Gastroesophageal sphincter (tissue), 4 donors: ENCODE measurements around the gene HTRA1. TPM values are rescaled to one million over a fixed set of nuclear protein-coding genes. Genes with fewer than 3 reads are reported as not detected.
A peak's percentile ranks its signal among the peaks of the same experiment; 100 is the strongest.

ENCODE experiments used
- ATAC-seq: fragments of 150-250 bp; one replicate; pipeline ENCODE4 v1.9.1; 2016; ENCODE audit warnings: mild to moderate bottlenecking, moderate library complexity
- H3K27ac ChIP-seq, 4 donors: fragments of 200-600 bp; sonication (generic) in 3 of 4; 1 replicate in 3 of 4; 2 replicates in 1 of 4; pipeline ENCODE4 v1.5.1; 2016 to 2019
- H3K27me3 ChIP-seq: fragments of 200-600 bp; sonication (generic); one replicate; pipeline ENCODE4 v1.5.1; 2019
- H3K36me3 ChIP-seq, 2 donors: fragments of 200-600 bp; sonication (generic); one replicate each; pipeline ENCODE4 v1.5.1; 2019; ENCODE audit warnings: control low read depth in 1 of 2
- H3K4me1 ChIP-seq, 3 donors: fragments of 200-600 bp; sonication (generic); 1 replicate in 2 of 3; 2 replicates in 1 of 3; pipeline ENCODE4 v1.5.1; 2016 to 2019; ENCODE audit warnings: control low read depth in 2 of 3
- H3K4me3 ChIP-seq, 2 donors: fragments of 200-600 bp; sonication (generic); one replicate each; pipeline ENCODE4 v1.5.1; 2019; ENCODE audit warnings: mild to moderate bottlenecking in 1 of 2, moderate library complexity in 1 of 2
- H3K9me3 ChIP-seq, 3 donors: fragments of 200-600 bp; sonication (generic); one replicate each; pipeline ENCODE4 v1.5.1; 2017 to 2019; ENCODE audit warnings: control low read depth in 2 of 3
- EP300 ChIP-seq: sonication (generic); formaldehyde crosslinking; IDR thresholded peaks from one replicate; pipeline ENCODE4 v1.6.1; 2017; ENCODE audit warnings: antibody characterized with exemption, mild to moderate bottlenecking
- POLR2A ChIP-seq, 2 donors: fragments of 450-650 bp; IDR thresholded peaks; one replicate each; pipeline ENCODE4 v1.6.1; 2017; ENCODE audit warnings: antibody characterized with exemption in 2 of 2, mild to moderate bottlenecking in 2 of 2, moderate library complexity in 1 of 2
- POLR2AphosphoS5 ChIP-seq: sonication (generic); formaldehyde crosslinking; IDR thresholded peaks from one replicate; pipeline ENCODE4 v1.6.1; 2017; ENCODE audit warnings: antibody characterized with exemption
- WGBS, 2 donors: methylation state at CpG; one replicate each; pipeline ENCODE4 v1.1.5; 2018; ENCODE audit warnings: low coverage in 1 of 2; 5-methylcytosine and 5-hydroxymethylcytosine counted together
- total RNA-seq, 4 donors: library from RNA; depleted of rRNA; stranded (reverse); fragments of >200 nt; gene quantifications; one replicate each; pipeline ENCODE4 v1.1.0, GENCODE V29; 2016
- TF ChIP-seq, protein P1 (sequence below), 4 experiments: fragments of 200-600 bp in 2 of 4; fragments of 450-650 bp in 2 of 4; sonication (generic) in 1 of 4; IDR thresholded peaks; one replicate each; pipeline ENCODE4 v1.5.1; 2017 to 2019; ENCODE audit warnings: antibody characterized with exemption in 4 of 4, mild to moderate bottlenecking in 2 of 4, moderate library complexity in 2 of 4

HTRA1 gene
- 100 to 1,000 TPM; 107 to 137 (median 111) TPM for total RNA-seq

DNA sequence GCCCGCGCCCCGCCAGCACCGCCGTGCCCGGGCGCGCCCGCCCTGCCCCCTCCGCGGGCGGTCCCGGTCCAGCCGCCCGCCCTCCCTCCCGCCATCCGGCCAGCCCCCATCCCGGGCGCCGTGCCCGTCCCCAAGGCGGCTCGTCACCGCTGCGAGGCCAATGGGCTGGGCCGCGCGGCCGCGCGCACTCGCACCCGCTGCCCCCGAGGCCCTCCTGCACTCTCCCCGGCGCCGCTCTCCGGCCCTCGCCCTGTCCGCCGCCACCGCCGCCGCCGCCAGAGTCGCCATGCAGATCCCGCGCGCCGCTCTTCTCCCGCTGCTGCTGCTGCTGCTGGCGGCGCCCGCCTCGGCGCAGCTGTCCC is at the start of gene HTRA1:
TSS of gene HTRA1 (plus strand) at position 187 of the 362 bp plus-strand sequence. CDS start at position 287, 100 bp downstream.
- TF ChIP-seq POLR2AphosphoS5 (peak; percentile 22), EP300 (no peak), POLR2A (IDR thresholded peaks at IDR 0.05) (peak; percentile 49 to 56)
- TF ChIP-seq, protein P1, sequence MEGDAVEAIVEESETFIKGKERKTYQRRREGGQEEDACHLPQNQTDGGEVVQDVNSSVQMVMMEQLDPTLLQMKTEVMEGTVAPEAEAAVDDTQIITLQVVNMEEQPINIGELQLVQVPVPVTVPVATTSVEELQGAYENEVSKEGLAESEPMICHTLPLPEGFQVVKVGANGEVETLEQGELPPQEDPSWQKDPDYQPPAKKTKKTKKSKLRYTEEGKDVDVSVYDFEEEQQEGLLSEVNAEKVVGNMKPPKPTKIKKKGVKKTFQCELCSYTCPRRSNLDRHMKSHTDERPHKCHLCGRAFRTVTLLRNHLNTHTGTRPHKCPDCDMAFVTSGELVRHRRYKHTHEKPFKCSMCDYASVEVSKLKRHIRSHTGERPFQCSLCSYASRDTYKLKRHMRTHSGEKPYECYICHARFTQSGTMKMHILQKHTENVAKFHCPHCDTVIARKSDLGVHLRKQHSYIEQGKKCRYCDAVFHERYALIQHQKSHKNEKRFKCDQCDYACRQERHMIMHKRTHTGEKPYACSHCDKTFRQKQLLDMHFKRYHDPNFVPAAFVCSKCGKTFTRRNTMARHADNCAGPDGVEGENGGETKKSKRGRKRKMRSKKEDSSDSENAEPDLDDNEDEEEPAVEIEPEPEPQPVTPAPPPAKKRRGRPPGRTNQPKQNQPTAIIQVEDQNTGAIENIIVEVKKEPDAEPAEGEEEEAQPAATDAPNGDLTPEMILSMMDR (IDR thresholded peaks at IDR 0.05) = no peak
- Histone ChIP-seq H3K4me3 (peak within 1 kb of the TSS; percentile 54 to 85), H3K27ac (peak within 1 kb of the TSS; percentile 25 to 93 (median 90)), H3K9me3 (no peaks in the 10 kb centered on the region), H3K27me3 (no peaks in the 10 kb centered on the region), H3K4me1 (peaks cover 0 to 49% (median 11%) of the 10 kb centered on the region in 3 donors), H3K36me3 (peaks cover 0 to 14% of the 10 kb centered on the region in 2 donors)
- ATAC-seq = peak; percentile 88
- no CpG with 5 or more reads among the region's 56 CpGs for WGBS, 2 donors

DNA sequence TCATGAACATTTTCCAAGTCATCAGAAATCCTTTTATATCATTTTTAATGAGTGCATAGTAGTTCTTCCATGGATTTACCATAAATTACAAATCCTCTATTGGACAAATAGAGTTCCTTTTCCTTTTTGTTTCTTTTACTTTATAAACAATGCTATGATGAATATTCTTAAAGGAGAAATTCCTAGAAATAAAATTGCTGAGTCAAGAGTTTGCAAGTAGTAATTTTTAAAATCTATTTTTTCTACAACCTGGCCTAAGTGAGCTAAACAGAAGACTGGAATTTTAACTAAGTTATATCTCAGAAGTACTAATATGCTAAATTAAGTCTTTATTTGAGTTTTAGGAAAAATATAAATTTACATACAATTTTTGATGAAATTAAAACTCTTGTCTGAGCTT is 48.0 kb upstream of the HTRA1 start:
- H3K9me3 ChIP-seq = no peaks in the 10 kb centered on the region
- no peak overlapping the region for H3K27ac ChIP-seq
- no peaks in the 10 kb centered on the region for H3K4me1 ChIP-seq
- H3K27me3 ChIP-seq = no peaks in the 10 kb centered on the region
- H3K36me3 ChIP-seq = peaks cover 0 to 64% of the 10 kb centered on the region in 2 donors
- no peak for ATAC-seq
- TF ChIP-seq EP300 = no peak
- TF ChIP-seq, protein P1 (IDR thresholded peaks at IDR 0.05) = no peak
- no peak overlapping the region for H3K4me3 ChIP-seq

DNA sequence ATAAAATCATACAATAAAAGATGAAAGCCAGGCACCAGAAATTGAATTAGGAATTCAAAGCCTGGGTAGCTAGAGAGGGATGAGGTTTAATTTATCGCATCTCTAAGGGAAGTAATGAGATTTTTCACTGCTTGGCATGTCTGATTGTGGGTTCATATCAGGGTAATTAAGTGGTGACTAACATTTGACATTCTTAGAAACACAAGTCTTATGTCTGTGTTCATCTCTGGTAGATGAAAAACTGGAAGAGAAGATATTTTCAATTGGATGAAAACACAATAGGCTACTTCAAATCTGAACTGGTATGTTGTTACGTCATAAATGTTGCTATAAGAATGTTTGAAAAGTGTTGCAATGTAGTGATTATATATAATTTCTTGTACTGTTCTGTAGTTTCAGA is 43.7 kb upstream of the HTRA1 start:
- H3K9me3 ChIP-seq = no peaks in the 10 kb centered on the region
- peak overlapping the region in 1 of 4 donors; percentile 44 for H3K27ac ChIP-seq
- 91 to 100% methylated on average over 2 of the region's 2 CpGs for WGBS, 2 donors
- TF ChIP-seq, protein P1 (IDR thresholded peaks at IDR 0.05) = no peak
- no peak for TF ChIP-seq EP300
- TF ChIP-seq POLR2AphosphoS5 = no peak
- no peak for TF ChIP-seq POLR2A (IDR thresholded peaks at IDR 0.05)
- H3K36me3 ChIP-seq = peaks cover 0 to 42% of the 10 kb centered on the region in 2 donors
- peaks cover 19 to 41% (median 19%) of the 10 kb centered on the region in 3 donors for H3K4me1 ChIP-seq
- ATAC-seq = no peak
- H3K27me3 ChIP-seq = no peaks in the 10 kb centered on the region
- H3K4me3 ChIP-seq = no peak overlapping the region

DNA sequence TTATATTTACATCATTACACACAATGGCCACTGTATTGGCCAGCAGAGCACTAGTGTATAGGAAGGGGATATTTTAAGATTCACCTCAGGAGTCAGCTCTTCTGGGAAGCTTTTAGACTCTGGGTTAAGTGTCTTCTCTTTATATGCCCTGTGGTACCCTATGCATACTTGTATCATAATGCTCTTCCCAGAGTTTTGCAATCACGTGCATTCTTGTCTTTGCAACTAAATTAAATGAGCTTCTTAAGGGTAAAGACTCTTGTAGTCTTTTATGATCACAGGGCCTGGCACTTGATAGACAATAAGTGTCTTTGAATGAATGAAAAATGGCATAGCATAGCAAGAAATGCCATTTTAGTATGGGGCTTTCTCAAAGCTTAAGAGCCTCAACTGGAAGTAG is 42.3 kb upstream of the HTRA1 start:
- 57 to 83% methylated on average over 1 of the region's 1 CpG for WGBS, 2 donors
- TF ChIP-seq POLR2A (IDR thresholded peaks at IDR 0.05) (no peak), POLR2AphosphoS5 (no peak), EP300 (no peak)
- TF ChIP-seq, protein P1 (IDR thresholded peaks at IDR 0.05) = no peak
- H3K27me3 ChIP-seq = no peaks in the 10 kb centered on the region
- no peaks in the 10 kb centered on the region for H3K9me3 ChIP-seq
- no peak overlapping the region for H3K4me3 ChIP-seq
- no peak for ATAC-seq
- peaks cover 19 to 55% (median 19%) of the 10 kb centered on the region in 3 donors for H3K4me1 ChIP-seq
- peak overlapping the region in 3 of 4 donors; percentile 45 to 79 (median 77) for H3K27ac ChIP-seq
- H3K36me3 ChIP-seq = peaks cover 0 to 30% of the 10 kb centered on the region in 2 donors

DNA sequence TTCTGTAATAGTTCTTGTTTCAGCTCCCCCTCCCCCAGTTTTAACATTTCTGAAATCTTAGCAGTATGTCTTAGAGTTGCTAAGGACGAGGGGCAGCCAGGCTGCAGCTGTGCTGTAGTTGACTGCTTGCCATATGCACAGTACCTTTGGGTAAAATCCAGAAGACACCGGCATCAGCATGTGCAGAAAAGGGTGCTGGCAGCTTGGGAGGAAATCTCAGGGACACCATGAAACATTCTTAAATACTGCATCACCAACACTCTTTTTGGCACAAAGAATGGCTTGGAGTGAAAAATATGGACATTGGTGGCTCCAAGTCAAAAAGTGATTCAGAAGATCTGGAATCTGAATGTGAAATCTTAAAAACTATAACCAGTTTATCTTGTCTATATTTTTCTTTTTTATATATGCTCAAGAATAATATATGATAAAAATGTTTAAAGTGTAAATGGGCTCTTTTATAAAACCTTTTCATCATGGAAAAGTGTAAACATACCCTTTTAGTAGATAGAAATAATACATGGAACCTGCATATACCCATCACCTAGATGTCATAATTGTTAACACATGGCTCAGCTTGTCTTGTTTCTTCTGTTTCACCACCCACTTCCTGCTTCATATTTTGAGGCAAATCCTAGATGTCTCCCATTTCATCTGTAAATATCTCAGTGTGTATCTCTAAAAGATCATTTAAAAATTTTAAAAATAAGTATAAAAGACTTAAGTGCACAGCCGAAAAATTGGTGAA is 41.3 kb upstream of the HTRA1 start:
- TF ChIP-seq POLR2AphosphoS5 (peak; percentile 88), EP300 (no peak)
- 40 to 43% methylated on average over 3 of the region's 3 CpGs for WGBS, 2 donors

More for the DNA sequence above, 41.3 kb upstream of the HTRA1 start:
- Histone ChIP-seq H3K27me3 (no peaks in the 10 kb centered on the region), H3K27ac (peak overlapping the region; percentile 69 to 84 (median 78)), H3K9me3 (no peaks in the 10 kb centered on the region), H3K4me1 (peaks cover 19 to 65% (median 19%) of the 10 kb centered on the region in 3 donors), H3K4me3 (no peak overlapping the region), H3K36me3 (peaks cover 0 to 27% of the 10 kb centered on the region in 2 donors)
- ATAC-seq = peak; percentile 87
